Esophagus (tissue), 2 donors: ENCODE measurements around the gene LMO2. TPM values are rescaled to one million over a fixed set of nuclear protein-coding genes. Genes with fewer than 3 reads are reported as not detected.
"Not testable (repeated sequence)": the region's sequence is repeated elsewhere in the genome, so short reads cannot be mapped to it uniquely, and the experiment has no call there.

Experiments
- H3K27ac ChIP-seq, 2 donors: one replicate each; pipeline ENCODE4 v1.5.1; 2013; ENCODE audit warnings: low read depth in 2 of 2, mild to moderate bottlenecking in 2 of 2, inconsistent platforms in 1 of 2, low read length in 1 of 2, moderate library complexity in 1 of 2
- H3K27me3 ChIP-seq, 2 donors: one replicate each; pipeline ENCODE4 v1.6.1; 2013; ENCODE audit warnings: low read length in 2 of 2, control low read depth in 1 of 2, mild to moderate bottlenecking in 1 of 2; ENCODE audit not compliant: insufficient read depth in 2 of 2, control insufficient read depth in 1 of 2
- H3K36me3 ChIP-seq, 2 donors: one replicate each; pipeline ENCODE4 v1.6.1; 2013; ENCODE audit warnings: low read length in 1 of 2; ENCODE audit not compliant: control insufficient read depth in 2 of 2, insufficient read depth in 2 of 2
- H3K4me1 ChIP-seq, 2 donors: one replicate each; pipeline ENCODE4 v1.6.1; 2013; ENCODE audit warnings: low read length in 1 of 2; ENCODE audit not compliant: control insufficient read depth in 2 of 2, insufficient read depth in 2 of 2
- H3K4me3 ChIP-seq, 2 donors: one replicate each; pipeline ENCODE4 v1.5.1; 2013; ENCODE audit warnings: low read length in 2 of 2, mild to moderate bottlenecking in 2 of 2, low read depth in 1 of 2, moderate library complexity in 1 of 2
- H3K9me3 ChIP-seq, 2 donors: one replicate each; pipeline ENCODE4 v1.6.1; 2013; ENCODE audit warnings: mild to moderate bottlenecking in 2 of 2, low read depth in 1 of 2, low read length in 1 of 2, moderate library complexity in 1 of 2; ENCODE audit not compliant: control insufficient read depth in 2 of 2, insufficient read depth in 1 of 2
- WGBS, 2 donors: extraction: QIAGEN DNeasy Blood & Tissue Kit; methylation state at CpG; one replicate each; pipeline ENCODE4 v1.1.7; 2013; 5-methylcytosine and 5-hydroxymethylcytosine counted together
- polyA plus RNA-seq, 2 donors: library from polyadenylated mRNA; stranded (reverse); fragments of 200-250 nt; gene quantifications; one replicate each; pipeline ENCODE4 v1.2.3, GENCODE V29; 2013
- donor health status: healthy with polysubstance abuse.
- donor health status: Bipolar disorder and iron deficiency.

LMO2 gene
- polyA plus RNA-seq, 2 donors = 12.3 to 20.7 TPM

DNA sequence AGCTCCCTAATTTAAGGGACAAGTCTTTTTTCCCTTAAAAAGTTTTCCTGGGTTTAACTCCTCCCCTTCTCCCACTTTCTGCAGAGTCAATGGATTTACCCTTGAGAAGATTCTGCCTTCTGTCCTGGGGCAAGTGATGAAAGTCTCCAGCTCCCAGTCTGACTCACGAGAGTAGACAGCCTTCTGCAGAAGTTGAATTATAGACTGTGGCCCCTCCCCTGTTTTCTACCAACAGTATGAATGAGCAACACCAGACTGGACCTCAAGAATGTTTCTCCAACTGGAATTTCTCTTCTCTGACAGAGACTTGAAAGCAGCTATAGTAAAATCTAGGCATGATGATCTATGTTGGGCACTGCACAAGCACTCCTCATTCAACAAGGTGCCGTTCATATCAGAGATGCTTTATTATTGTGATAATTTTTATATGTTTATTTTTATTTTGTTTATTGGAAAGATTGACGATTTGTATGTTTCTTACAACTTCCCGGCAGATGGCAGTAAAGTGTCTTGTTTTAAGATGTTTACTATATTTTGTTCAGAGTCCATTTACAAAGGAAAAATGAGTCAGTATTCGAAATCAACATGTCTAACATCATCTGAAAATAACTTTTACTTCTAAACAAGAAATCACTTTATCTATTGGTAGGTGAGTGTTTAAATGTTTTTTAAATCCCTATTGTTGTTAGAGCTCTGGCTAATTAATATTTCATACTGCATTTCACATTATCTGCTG, 56.6 kb downstream of the LMO2 start:
- 25 to 26% methylated on average over 5 of the region's 5 CpGs for WGBS, 2 donors
- Histone ChIP-seq H3K9me3 (no peaks in the 10 kb centered on the region), H3K4me3 (no peak overlapping the region), H3K4me1 (no peaks in the 10 kb centered on the region), H3K27me3 (no peaks in the 10 kb centered on the region), H3K27ac (no peak overlapping the region), H3K36me3 (no peaks in the 10 kb centered on the region)

DNA sequence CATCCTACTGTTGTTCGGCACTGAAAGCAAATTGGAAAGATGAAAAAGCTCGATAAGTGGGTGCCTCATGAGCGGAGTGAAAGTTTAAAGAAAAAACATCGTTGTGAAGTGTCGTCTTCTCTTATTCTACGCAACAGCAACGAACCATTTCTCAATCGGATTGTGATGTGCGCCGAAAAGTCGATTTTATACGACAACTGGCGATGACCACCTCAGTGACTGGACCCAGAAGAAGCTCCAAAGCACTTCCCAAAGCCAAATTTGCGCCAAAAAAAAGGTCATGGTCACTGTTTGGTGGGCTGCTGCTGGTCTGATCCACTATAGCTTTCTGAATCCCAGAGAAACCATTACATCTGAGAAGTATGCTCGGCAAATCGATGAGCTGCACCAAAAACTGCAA, 59.2 kb downstream of the LMO2 start:
- Histone ChIP-seq H3K4me3 (no peak overlapping the region), H3K36me3 (no peaks in the 10 kb centered on the region), H3K27me3 (peaks cover 0 to 7% of the 10 kb centered on the region in 2 donors), H3K9me3 (no peaks in the 10 kb centered on the region), H3K27ac (no peak overlapping the region), H3K4me1 (peaks cover 0 to 4% of the 10 kb centered on the region in 2 donors)
- 89 to 93% methylated on average over 16 of the region's 16 CpGs for WGBS, 2 donors

DNA sequence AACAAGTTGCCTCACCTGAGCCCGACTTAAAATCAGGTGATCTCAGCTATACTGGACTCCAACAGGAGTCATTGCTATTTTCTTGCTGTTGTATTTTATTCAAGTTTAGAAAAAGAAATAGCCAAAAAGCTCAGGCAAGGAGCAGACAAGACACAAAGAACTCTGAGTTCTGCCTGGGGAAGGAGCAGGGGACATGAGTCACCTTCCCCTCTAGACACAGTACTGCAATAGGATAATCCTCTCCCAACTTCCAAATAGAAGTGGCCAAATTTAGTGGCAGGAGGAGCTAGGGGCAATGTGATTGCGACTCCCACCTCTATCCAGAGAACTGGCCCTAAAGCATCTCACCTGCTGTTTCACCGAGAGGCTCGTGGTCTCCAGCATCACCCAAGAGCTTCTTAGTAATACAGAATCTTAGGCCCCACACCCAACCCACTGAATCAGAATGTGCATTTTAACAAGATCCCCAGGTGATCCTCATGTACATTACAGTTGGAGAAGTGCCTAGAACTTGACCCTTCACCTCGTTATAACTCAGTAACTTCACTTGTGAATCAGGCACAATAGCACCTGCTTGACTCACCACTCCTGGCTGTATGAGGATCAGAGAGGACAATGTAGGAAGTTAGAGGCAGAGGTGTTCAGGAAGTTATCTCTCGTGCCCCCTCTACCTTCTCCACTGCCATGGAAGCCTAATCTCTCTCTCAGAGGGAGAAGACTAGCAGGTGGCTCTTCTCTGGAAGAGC, 60.8 kb downstream of the LMO2 start:
- 57 to 73% methylated on average over 6 of the region's 6 CpGs for WGBS, 2 donors
- peaks cover 0 to 4% of the 10 kb centered on the region in 2 donors for H3K4me1 ChIP-seq
- H3K9me3 ChIP-seq = no peaks in the 10 kb centered on the region
- no peak overlapping the region for H3K4me3 ChIP-seq
- no peaks in the 10 kb centered on the region for H3K36me3 ChIP-seq
- H3K27me3 ChIP-seq = peaks cover 0 to 7% of the 10 kb centered on the region in 2 donors
- H3K27ac ChIP-seq = no peak overlapping the region

DNA sequence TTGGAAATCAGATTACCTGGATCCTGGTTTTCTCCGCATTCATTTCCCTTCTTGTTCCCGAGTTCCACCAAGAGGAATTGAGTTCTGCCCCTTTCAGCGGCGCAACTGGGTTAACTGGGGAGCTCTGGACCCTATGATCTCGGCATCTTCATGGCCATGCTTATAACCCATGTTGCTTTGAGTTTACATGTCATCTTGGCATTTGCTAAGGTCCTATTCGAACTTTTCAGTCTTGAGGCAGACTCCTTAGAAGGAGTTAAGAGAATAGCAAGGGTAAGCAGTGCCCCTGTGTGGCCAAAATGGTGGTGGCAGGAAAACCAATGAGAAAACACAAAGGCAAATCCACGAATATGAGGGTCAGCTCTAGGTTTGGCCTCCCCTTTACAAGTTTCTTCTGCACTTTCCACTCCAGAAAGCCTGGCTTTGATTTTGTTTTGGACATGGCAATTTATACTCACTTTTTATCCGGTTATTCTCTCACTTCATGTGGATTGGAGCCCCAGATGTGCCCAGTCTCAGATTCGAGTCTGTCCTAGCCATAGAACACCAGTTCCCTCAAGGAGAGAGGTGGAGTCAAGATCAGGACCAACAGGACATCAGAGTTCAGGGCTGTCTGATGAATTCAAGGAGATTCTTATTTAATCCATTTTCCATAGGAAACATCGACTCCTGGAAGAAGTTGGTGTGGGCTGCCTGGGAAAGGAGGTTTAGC, 62.3 kb downstream of the LMO2 start:
- WGBS, 2 donors = 19 to 21% methylated on average over 10 of the region's 10 CpGs

DNA sequence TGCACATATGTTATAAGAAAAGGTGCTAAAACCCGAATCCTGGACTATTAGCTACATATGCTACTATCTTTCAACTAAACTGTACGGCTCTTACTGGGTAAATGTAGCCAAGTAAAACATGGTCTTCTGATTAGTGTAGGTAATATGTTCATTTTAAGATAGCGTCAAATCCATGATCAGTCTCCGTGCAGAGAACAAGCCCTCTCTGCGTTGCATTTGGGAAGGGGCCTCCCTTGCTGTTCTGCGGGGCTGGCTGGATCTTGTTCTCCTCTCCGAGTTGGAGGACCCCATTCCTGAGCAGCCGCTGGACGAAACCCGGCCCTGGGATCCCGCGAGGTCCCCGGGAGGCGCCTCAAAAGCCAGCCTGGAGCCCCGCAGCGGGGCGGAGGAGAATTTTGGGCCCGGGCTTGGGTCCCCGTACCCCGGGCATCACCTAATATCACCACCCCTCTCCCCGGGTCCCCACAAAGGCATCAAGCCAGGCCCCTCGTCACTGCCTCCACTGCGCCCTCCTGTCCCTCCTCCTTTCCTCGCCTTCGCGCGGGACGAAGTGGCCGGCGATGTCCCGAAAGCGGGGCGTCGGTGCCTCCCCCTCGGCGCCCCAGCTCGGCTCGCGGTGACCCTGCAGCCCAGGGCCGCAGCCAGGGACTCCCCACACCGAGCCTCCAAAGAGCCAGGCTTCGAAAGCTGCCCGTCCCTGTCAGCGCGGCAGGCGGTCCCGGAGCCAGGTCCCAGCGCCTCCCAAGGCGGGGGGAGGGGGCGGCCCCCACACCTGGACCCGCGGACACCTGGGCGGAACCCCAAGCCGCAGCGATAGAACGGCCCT, 63.1 kb downstream of the LMO2 start:
- Histone ChIP-seq H3K9me3 (no peaks in the 10 kb centered on the region), H3K27ac (no peak overlapping the region), H3K27me3 (peaks cover 0 to 7% of the 10 kb centered on the region in 2 donors), H3K4me3 (peak overlapping the region; percentile 31 to 37), H3K36me3 (no peaks in the 10 kb centered on the region), H3K4me1 (peaks cover 0 to 4% of the 10 kb centered on the region in 2 donors)
- 11 to 13% methylated on average over 39 to 56 of the region's 56 CpGs for WGBS, 2 donors

More for the DNA sequence above, 62.3 kb downstream of the LMO2 start:
- Histone ChIP-seq H3K4me3 (peak overlapping the region; percentile 31 to 37), H3K36me3 (no peaks in the 10 kb centered on the region), H3K27me3 (peaks cover 0 to 7% of the 10 kb centered on the region in 2 donors), H3K4me1 (peaks cover 0 to 4% of the 10 kb centered on the region in 2 donors), H3K27ac (no peak overlapping the region), H3K9me3 (no peaks in the 10 kb centered on the region)

DNA sequence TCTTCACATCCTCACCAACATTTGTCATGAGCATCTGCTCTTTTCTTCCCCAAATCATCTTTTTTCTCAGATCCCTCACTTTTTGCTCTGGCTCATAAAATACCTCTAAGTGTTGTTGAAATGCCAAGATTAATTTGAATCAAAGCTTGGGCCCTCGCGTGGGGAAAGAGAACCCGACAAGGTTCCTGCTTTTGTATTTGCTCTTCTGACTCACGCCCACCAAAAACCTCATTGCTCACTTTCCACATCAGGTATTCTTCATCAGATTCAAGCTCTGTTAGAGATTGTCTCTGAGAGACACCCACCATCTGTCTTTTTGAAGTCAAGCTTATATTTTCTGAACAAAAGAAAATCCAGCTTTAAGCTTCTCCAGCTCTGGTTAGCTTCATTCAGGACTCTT, 64.7 kb downstream of the LMO2 start:
- Histone ChIP-seq H3K27me3 (peaks cover 0 to 7% of the 10 kb centered on the region in 2 donors), H3K27ac (no peak overlapping the region), H3K4me1 (peaks cover 0 to 4% of the 10 kb centered on the region in 2 donors), H3K36me3 (no peaks in the 10 kb centered on the region), H3K4me3 (no peak overlapping the region), H3K9me3 (no peaks in the 10 kb centered on the region)
- WGBS, 2 donors = 81 to 87% methylated on average over 4 of the region's 4 CpGs

DNA sequence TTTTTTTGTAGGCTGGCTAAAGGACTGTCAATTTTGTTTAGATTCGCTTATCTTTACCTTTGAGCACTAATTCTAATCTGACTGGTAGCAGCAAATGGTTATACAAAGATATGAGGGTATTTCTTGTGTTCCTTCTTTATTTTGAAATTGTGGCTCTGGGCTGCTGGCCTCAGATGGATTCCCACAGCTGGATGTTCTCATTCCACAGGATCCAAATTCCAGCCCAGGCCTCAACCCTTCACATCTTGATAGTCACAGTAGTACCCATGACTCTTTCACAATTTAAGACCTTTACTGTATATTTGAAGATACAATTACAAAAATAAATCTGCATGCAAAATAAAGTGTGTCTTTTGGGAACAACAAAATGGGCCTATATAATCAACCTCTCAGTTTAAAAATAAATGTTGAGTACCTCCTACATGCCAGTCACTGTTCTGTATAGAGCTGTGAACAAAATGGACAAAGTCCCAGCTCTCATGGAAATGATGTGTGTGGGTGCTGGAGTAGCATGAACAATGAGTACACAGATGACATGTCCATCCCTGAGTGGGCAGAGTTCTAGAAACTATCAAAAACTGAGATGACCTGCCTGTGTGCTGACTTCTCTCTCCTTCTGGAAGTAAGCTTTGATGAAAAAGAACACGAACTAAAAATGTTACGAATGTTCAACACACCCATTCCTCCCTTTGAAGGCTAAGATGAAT, 65.9 kb downstream of the LMO2 start:
- Histone ChIP-seq H3K36me3 (no peaks in the 10 kb centered on the region), H3K27ac (no peak overlapping the region), H3K4me3 (no peak overlapping the region), H3K9me3 (no peaks in the 10 kb centered on the region), H3K27me3 (peaks cover 0 to 7% of the 10 kb centered on the region in 2 donors), H3K4me1 (peaks cover 0 to 4% of the 10 kb centered on the region in 2 donors)
- WGBS, 2 donors = 87 to 93% methylated on average over 3 of the region's 3 CpGs

DNA sequence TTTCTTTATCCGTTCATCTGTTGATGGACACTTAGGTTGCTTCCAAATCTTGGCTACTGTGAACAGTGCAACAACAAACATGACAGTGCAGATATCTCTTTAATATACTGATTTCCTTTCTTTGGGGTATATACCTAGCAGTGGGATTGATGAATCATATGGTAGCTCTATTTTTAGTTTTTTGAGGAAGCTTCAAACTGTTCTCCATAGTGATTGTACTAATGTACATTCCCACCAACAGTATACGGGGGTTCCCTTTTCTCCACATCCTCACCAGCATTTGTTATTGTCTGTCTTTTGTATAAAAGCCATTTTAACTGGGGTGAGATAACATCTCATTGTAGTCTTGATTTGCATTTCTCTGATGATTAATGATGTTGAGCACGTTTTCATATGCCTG, 68.9 kb downstream of the LMO2 start:
- H3K27me3 ChIP-seq, H3K27ac ChIP-seq, H3K4me1 ChIP-seq, H3K36me3 ChIP-seq, H3K9me3 ChIP-seq, H3K4me3 ChIP-seq: not testable (repeated sequence)
- 36 to 59% methylated on average over 3 of the region's 3 CpGs for WGBS, 2 donors
